ENCODE measurements around the gene FASTKD2.

Gene FASTKD2

GRCh38 chr2:206836722-206837121 is 71.3 kb downstream of the FASTKD2 start:
- DNase-seq (ENCODE audit: low read depth, low spot score) = no peak

- no peak for DNase-seq (ENCODE audit: low read depth, low spot score)
These were observed 72.4 kb downstream of the FASTKD2 start for GRCh38 chr2:206837775-206838174.

GRCh38 chr2:206838690-206839089 is 73.3 kb downstream of the FASTKD2 start:
- no peak for DNase-seq (ENCODE audit: low read depth, low spot score)

- DNase-seq (ENCODE audit: low read depth, low spot score) = no peak
These were observed 75.6 kb downstream of the FASTKD2 start for GRCh38 chr2:206840999-206841398.
